HuH-7 (cell line): ENCODE measurements around the gene ID3.

Experiments
- DNase-seq: peaks from one replicate; pipeline ENCODE4 v3.0.0; 2011; ENCODE audit warnings: low spot score

Gene ID3

GRCh38 chr1:23525558-23526250 lies 33.6 kb downstream of the ID3 start:
- DNase-seq = no peak

- no peak for DNase-seq
Observed at GRCh38 chr1:23524716-23525401, 34.4 kb downstream of the ID3 start.

- no peak for DNase-seq
Observed at GRCh38 chr1:23524163-23524562, 35.1 kb downstream of the ID3 start.

- no peak for DNase-seq
Observed at GRCh38 chr1:23522244-23522982, 36.9 kb downstream of the ID3 start.

GRCh38 chr1:23521588-23521987 lies 37.7 kb downstream of the ID3 start:
- no peak for DNase-seq

GRCh38 chr1:23517581-23517980 lies 41.7 kb downstream of the ID3 start:
- no peak for DNase-seq

- no peak for DNase-seq
Observed at GRCh38 chr1:23515905-23516304, 43.4 kb downstream of the ID3 start.

- DNase-seq = no peak
Observed at GRCh38 chr1:23514111-23514679, 45.1 kb downstream of the ID3 start.

GRCh38 chr1:23509896-23510295 lies 49.4 kb downstream of the ID3 start:
- DNase-seq = no peak
